GM23338 (cell line): Measurements from ENCODE around the gene PCP4L1. TPM values are rescaled to one million over a fixed set of nuclear protein-coding genes. Genes with fewer than 3 reads are reported as not detected.

Source experiments
- ATAC-seq: fragments of 200-7000 bp; cut with Tn5 transposase; 3 replicates; pipeline ENCODE4 v1.9.1; 2020
- DNase-seq: peaks from one replicate; pipeline ENCODE4 v3.0.0-alpha.2; 2015; ENCODE audit warnings: low spot score
- H2AFZ ChIP-seq: fragments of 200-600 bp; sonication (generic); 2 replicates; pipeline ENCODE4 v1.8.0; 2016; ENCODE audit warnings: antibody characterized with exemption, mild to moderate bottlenecking, moderate library complexity
- H3F3A ChIP-seq: fragments of 200-600 bp; sonication (generic); replicated peaks from 2 replicates; pipeline ENCODE4 v1.8.0; 2017; ENCODE audit warnings: antibody characterized with exemption, mixed run types, low read depth
- H3K27ac ChIP-seq: fragments of 200-600 bp; sonication (generic); 2 replicates; pipeline ENCODE4 v1.6.1; 2016; ENCODE audit warnings: low read depth
- H3K27me3 ChIP-seq: fragments of 200-600 bp; sonication (generic); 2 replicates; pipeline ENCODE4 v1.8.0; 2016; ENCODE audit warnings: mild to moderate bottlenecking, mixed run types, moderate library complexity; ENCODE audit not compliant: insufficient read depth
- H3K36me3 ChIP-seq: fragments of 200-600 bp; sonication (generic); 2 replicates; pipeline ENCODE4 v1.8.0; 2016; ENCODE audit warnings: mild to moderate bottlenecking; ENCODE audit not compliant: insufficient read depth
- H3K4me1 ChIP-seq: fragments of 200-600 bp; sonication (generic); 2 replicates; pipeline ENCODE4 v1.8.0; 2016; ENCODE audit warnings: mild to moderate bottlenecking, moderate library complexity; ENCODE audit not compliant: insufficient read depth
- H3K4me2 ChIP-seq: fragments of 200-600 bp; sonication (generic); 2 replicates; pipeline ENCODE4 v1.7.1; 2017; ENCODE audit warnings: mixed run types
- H3K4me3 ChIP-seq: fragments of 200-600 bp; sonication (generic); 2 replicates; pipeline ENCODE4 v1.6.1; 2016; ENCODE audit warnings: mixed run types
- H3K79me2 ChIP-seq: fragments of 200-600 bp; sonication (generic); replicated peaks from 2 replicates; pipeline ENCODE4 v1.8.0; 2017; ENCODE audit warnings: mild to moderate bottlenecking; ENCODE audit not compliant: insufficient read depth
- H3K9me2 ChIP-seq: fragments of 200-600 bp; sonication (generic); 2 replicates; pipeline ENCODE4 v1.8.0; 2017; ENCODE audit not compliant: insufficient read depth
- H4K20me1 ChIP-seq: fragments of 200-600 bp; sonication (generic); replicated peaks from 2 replicates; pipeline ENCODE4 v1.8.0; 2017; ENCODE audit warnings: mild to moderate bottlenecking; ENCODE audit not compliant: insufficient read depth
- H3K27ac Mint-ChIP-seq: 2 replicates; pipeline ENCODE4 v1.8.0; 2020; ENCODE audit warnings: inconsistent platforms, mild to moderate bottlenecking, moderate library complexity, mixed read lengths
- H3K27me3 Mint-ChIP-seq: 3 replicates; pipeline ENCODE4 v1.8.0; 2022; ENCODE audit warnings: low read depth, mild to moderate bottlenecking, moderate library complexity, mixed read lengths, inconsistent platforms; ENCODE audit not compliant: insufficient read depth, poor library complexity
- H3K36me3 Mint-ChIP-seq: 3 replicates; pipeline ENCODE4 v1.8.0; 2021; ENCODE audit warnings: low read depth, mild to moderate bottlenecking, inconsistent platforms, moderate library complexity, mixed read lengths
- H3K4me1 Mint-ChIP-seq: 3 replicates; pipeline ENCODE4 v1.8.0; 2020; ENCODE audit warnings: mild to moderate bottlenecking, inconsistent platforms, mixed read lengths
- H3K4me3 Mint-ChIP-seq: 3 replicates; pipeline ENCODE4 v1.8.0; 2021; ENCODE audit warnings: moderate library complexity, mild to moderate bottlenecking, inconsistent platforms, mixed read lengths
- H3K9me3 Mint-ChIP-seq: 3 replicates; pipeline ENCODE4 v1.8.0; 2020; ENCODE audit warnings: moderate library complexity, mild to moderate bottlenecking, inconsistent platforms, mixed read lengths
- CREB1 ChIP-seq: fragments of 250-450 bp; sonication (Bioruptor Pico); IDR thresholded peaks from 2 replicates; pipeline ENCODE4 v1.5.0; 2020; ENCODE audit warnings: low read depth, mild to moderate bottlenecking, moderate library complexity
- CTCF ChIP-seq, 2 experiments: fragments of 200-600 bp in 1 of 2; sonication (generic) in 1 of 2; conservative IDR thresholded peaks; 2 replicates each; pipeline versions ENCODE4 v1.5.1 to v1.6.1; 2016 to 2017; ENCODE audit warnings: antibody characterized with exemption in 2 of 2, low read depth in 2 of 2, mild to moderate bottlenecking in 2 of 2, moderate library complexity in 1 of 2
- ETS1 ChIP-seq: IDR thresholded peaks from 2 replicates; pipeline ENCODE4 v1.6.1; 2016; ENCODE audit warnings: antibody characterized with exemption
- POLR2AphosphoS5 ChIP-seq: IDR thresholded peaks from 2 replicates; pipeline ENCODE4 v1.6.1; 2016; ENCODE audit warnings: antibody characterized with exemption, low read depth
- REST ChIP-seq: IDR thresholded peaks from one replicate; pipeline ENCODE4 v1.6.1; 2018; ENCODE audit warnings: antibody characterized with exemption; ENCODE audit not compliant: unreplicated experiment
- STAT1 ChIP-seq: IDR thresholded peaks from one replicate; pipeline ENCODE4 v1.6.1; 2016; ENCODE audit warnings: antibody characterized with exemption; ENCODE audit not compliant: unreplicated experiment
- ZNF114 ChIP-seq: fragments of 250-450 bp; sonication (Bioruptor Pico); IDR thresholded peaks from 2 replicates; pipeline ENCODE4 v1.5.0; 2020; ENCODE audit warnings: mild to moderate bottlenecking, moderate library complexity
- ZNF462 ChIP-seq: fragments of 250-450 bp; sonication (Bioruptor Pico); IDR thresholded peaks from 2 replicates; pipeline ENCODE4 v1.5.0; 2020; ENCODE audit warnings: mild to moderate bottlenecking, moderate library complexity
- polyA plus RNA-seq: library from polyadenylated mRNA; unstranded; fragments of >200 nt; fragmentation: Nextera tagmentation; extraction: Ambion mirVana; gene quantifications from 2 replicates; pipeline ENCODE4 v1.2.1, GENCODE V29; 2016
- total RNA-seq: library from RNA; depleted of rRNA; stranded (reverse); fragments of >200 nt; shearing (Covaris generic); gene quantifications from 2 replicates; pipeline ENCODE4 v1.2.3, GENCODE V29; 2014

Gene PCP4L1
- total and polyA plus RNA-seq, 2 experiments from 2014 or later = 1.4 to 1.7 TPM

GRCh38 chr1:161314201-161314981, 55.8 kb downstream of the PCP4L1 start, which contains the start of gene SDHC:
Gene SDHC (plus strand): TSS chr1:161314381. CDS start chr1:161314406, 25 bp downstream.
- H3F3A ChIP-seq = 0 out of 2 replicates have a peak, but pooled peaks cover 4% of the 10 kb centered on the region
- H3K36me3 ChIP-seq = no peaks in the 10 kb centered on the region
- H3K4me3 ChIP-seq = peak within 1 kb of the TSS; percentile 91
- TF ChIP-seq CREB1 (CRISPR knock-in tag) = peak; percentile 93
- TF ChIP-seq ZNF114 (CRISPR knock-in tag) = no peak
- TF ChIP-seq CTCF (conservative IDR thresholded peaks at IDR 0.05; ENCODE audit: low read depth in 2 of 2) = peak; percentile 42 to 54
- TF ChIP-seq ETS1 = no peak; the same call in 1 of the 2 replicates
- no peak for TF ChIP-seq ZNF462
- TF ChIP-seq REST = no peak
- no peak for TF ChIP-seq STAT1
- TF ChIP-seq POLR2AphosphoS5 = peak; percentile 95; the same call in 1 of the 2 replicates
- peak within 1 kb of the TSS; percentile 98 for H3K4me3 Mint-ChIP-seq
- no peaks in the 10 kb centered on the region for H3K9me3 Mint-ChIP-seq
- peaks cover 5% of the 10 kb centered on the region; the same call in 1 of the 2 replicates for H4K20me1 ChIP-seq
- H3K27me3 ChIP-seq = no peaks in the 10 kb centered on the region
- DNase-seq = peak; percentile 96
- no peaks in the 10 kb centered on the region for H3K36me3 Mint-ChIP-seq
- peak within 1 kb of the TSS; percentile 98 for H3K27ac Mint-ChIP-seq
- 0 out of 2 replicates have a peak, but pooled peaks cover 3% of the 10 kb centered on the region for H3K9me2 ChIP-seq
- H3K4me1 Mint-ChIP-seq = peaks cover 30% of the 10 kb centered on the region
- H3K79me2 ChIP-seq = peaks cover 36% of the 10 kb centered on the region
- ATAC-seq = peak; percentile 96
- peak within 1 kb of the TSS; percentile 99 for H3K27ac ChIP-seq
- peak within 1 kb of the TSS; percentile 89 for H3K4me2 ChIP-seq
- H3K4me1 ChIP-seq = peaks cover 30% of the 10 kb centered on the region
- H2AFZ ChIP-seq = peak within 1 kb of the TSS; percentile 77
- H3K27me3 Mint-ChIP-seq = peaks cover 12% of the 10 kb centered on the region
